GM08714 (cell line): ENCODE results near the gene ATF7IP.

Experiments
- H3K4me3 ChIP-seq: fragments of 200-500 bp; sonication (Bioruptor generic); 2 replicates; pipeline ENCODE4 v1.5.1; 2014; ENCODE audit warnings: mild to moderate bottlenecking, low read length, inconsistent platforms
- ZNF274 ChIP-seq: IDR thresholded peaks from 2 replicates; pipeline ENCODE4 v1.6.1; 2012; ENCODE audit warnings: mild to moderate bottlenecking, low read depth, low read length

Gene ATF7IP

GRCh38 chr12:14460212-14460841 is 94.8 kb downstream of the ATF7IP start:
- H3K4me3 ChIP-seq: no peak overlapping the region
- TF ChIP-seq ZNF274: no peak

GRCh38 chr12:14471497-14471896 is 106.0 kb downstream of the ATF7IP start:
- TF ChIP-seq ZNF274: no peak
- H3K4me3 ChIP-seq: no peak overlapping the region

- H3K4me3 ChIP-seq: no peak overlapping the region
- no peak for TF ChIP-seq ZNF274
Observed at GRCh38 chr12:14473707-14474287, 108.3 kb downstream of the ATF7IP start.

GRCh38 chr12:14479004-14479403 is 113.5 kb downstream of the ATF7IP start:
- no peak overlapping the region for H3K4me3 ChIP-seq
- no peak for TF ChIP-seq ZNF274

GRCh38 chr12:14481201-14481600 is 115.7 kb downstream of the ATF7IP start:
- H3K4me3 ChIP-seq: no peak overlapping the region
- TF ChIP-seq ZNF274: no peak

- no peak overlapping the region for H3K4me3 ChIP-seq
- no peak for TF ChIP-seq ZNF274
Observed at GRCh38 chr12:14482361-14482760, 116.9 kb downstream of the ATF7IP start.

GRCh38 chr12:14482886-14483285 is 117.4 kb downstream of the ATF7IP start:
- no peak for TF ChIP-seq ZNF274
- H3K4me3 ChIP-seq: no peak overlapping the region

- TF ChIP-seq ZNF274: no peak
- no peak overlapping the region for H3K4me3 ChIP-seq
Observed at GRCh38 chr12:14495326-14495725, 129.8 kb downstream of the ATF7IP start.

GRCh38 chr12:14505626-14506596 is 140.4 kb downstream of the ATF7IP start:
- TF ChIP-seq ZNF274: no peak
- H3K4me3 ChIP-seq: no peak overlapping the region

- no peak overlapping the region for H3K4me3 ChIP-seq
- TF ChIP-seq ZNF274: no peak
Observed at GRCh38 chr12:14510574-14510973, 145.1 kb downstream of the ATF7IP start.

- H3K4me3 ChIP-seq: no peak overlapping the region
- TF ChIP-seq ZNF274: no peak
Observed at GRCh38 chr12:14514154-14514842, 148.8 kb downstream of the ATF7IP start.

GRCh38 chr12:14514946-14515345 is 149.5 kb downstream of the ATF7IP start:
- no peak overlapping the region for H3K4me3 ChIP-seq
- no peak for TF ChIP-seq ZNF274

- H3K4me3 ChIP-seq: no peak overlapping the region
- no peak for TF ChIP-seq ZNF274
Observed at GRCh38 chr12:14521822-14522221, 156.3 kb downstream of the ATF7IP start.

GRCh38 chr12:14525964-14526363 is 160.5 kb downstream of the ATF7IP start:
- no peak for TF ChIP-seq ZNF274
- no peak overlapping the region for H3K4me3 ChIP-seq
